HCT116 (cell line): ENCODE measurements around the gene LYSMD4. TPM values are rescaled to one million over a fixed set of nuclear protein-coding genes. Genes with fewer than 3 reads are reported as not detected.

Experiments
- ATAC-seq: fragments of 200-7000 bp; cut with Tn5 transposase; 2 replicates; pipeline ENCODE4 v1.9.1; 2020; ENCODE audit warnings: mild to moderate bottlenecking, moderate library complexity
- BruUV-seq: library from RNA; stranded (reverse); fragments of 400-500 nt; replicated peaks from 2 replicates; lab custom pipeline; 2021; lab: Mats Ljungman, UMichigan
- CTCF ChIA-PET: fragments of 300-600 bp; sonication (Branson Sonifier 250); formaldehyde crosslinking; loops from one replicate; lab custom pipeline; 2021; ENCODE audit warnings: antibody characterized with exemption; lab: Charles Lee
- POLR2A ChIA-PET: fragments of 300-600, 350-600 bp; sonication (Branson Sonifier 250); formaldehyde crosslinking; loops from one replicate; lab custom pipeline; 2021; ENCODE audit warnings: antibody characterized with exemption; lab: Charles Lee
- RAD21 ChIA-PET, 2 experiments: fragments of 300-600 bp; sonication (Branson Sonifier 250); formaldehyde crosslinking; loops; one replicate each; lab custom pipeline; 2023; ENCODE audit warnings: low total read pairs in 2 of 2; ENCODE audit not compliant: uncharacterized antibody in 2 of 2, unreplicated experiment in 2 of 2, low non-redundant PET in 1 of 2; lab: Charles Lee
- DNase-seq: peaks from one replicate; pipeline ENCODE4 v3.0.0-alpha.2; 2010; ENCODE audit warnings: low read depth, low spot score
- H2AFZ ChIP-seq: fragments of 200-600 bp; shearing (Covaris generic), sonication (generic); 2 replicates; pipeline ENCODE4 v1.6.1; 2017; ENCODE audit warnings: low read depth, mixed run types, mixed read lengths, antibody characterized with exemption, low read length; ENCODE audit not compliant: poor library complexity, severe bottlenecking
- H3K27ac ChIP-seq: 2 replicates; pipeline ENCODE4 v1.5.1; 2012; ENCODE audit warnings: low read depth, low read length
- H3K27me3 ChIP-seq: fragments of 200-600 bp; sonication (generic); 2 replicates; pipeline ENCODE4 v1.6.1; 2016; ENCODE audit warnings: mixed run types, low read length, mixed read lengths; ENCODE audit not compliant: insufficient read depth
- H3K36me3 ChIP-seq, 2 experiments: fragments of 200-500 bp in 1 of 2; fragments of 200-600 bp in 1 of 2; sonication (Bioruptor generic) in 1 of 2; sonication (generic) in 1 of 2; 2 replicates each; pipeline versions ENCODE4 v1.5.1 to v1.6.1; 2014 to 2016; ENCODE audit warnings: low read length in 2 of 2, inconsistent platforms in 1 of 2, mixed read lengths in 1 of 2, mixed run types in 1 of 2; ENCODE audit not compliant: insufficient read depth in 2 of 2, control insufficient read depth in 1 of 2
- H3K4me1 ChIP-seq, 2 experiments: fragments of 200-600 bp in 1 of 2; sonication (generic) in 1 of 2; 2 replicates each; pipeline versions ENCODE4 v1.5.1 to v1.6.1; 2012 to 2017; ENCODE audit warnings: low read length in 2 of 2, inconsistent platforms in 1 of 2, mild to moderate bottlenecking in 1 of 2, mixed read lengths in 1 of 2, mixed run types in 1 of 2, moderate library complexity in 1 of 2; ENCODE audit not compliant: insufficient read depth in 2 of 2, control insufficient read depth in 1 of 2
- H3K4me2 ChIP-seq: fragments of 200-600 bp; sonication (generic); 2 replicates; pipeline ENCODE4 v1.6.1; 2017; ENCODE audit warnings: mixed run types, low read length, mixed read lengths
- H3K4me3 ChIP-seq, 2 experiments: fragments of 200-600 bp in 1 of 2; sonication (generic) in 1 of 2; replicated peaks in 1 of 2; 2 replicates each; pipeline ENCODE4 v1.5.1; 2011 to 2016; ENCODE audit warnings: low read length in 2 of 2, control low read depth in 1 of 2, low read depth in 1 of 2, mild to moderate bottlenecking in 1 of 2, mixed read lengths in 1 of 2, mixed run types in 1 of 2
- H3K79me2 ChIP-seq: fragments of 200-600 bp; sonication (generic); 2 replicates; pipeline ENCODE4 v1.6.1; 2017; ENCODE audit warnings: mild to moderate bottlenecking, mixed run types, low read length, moderate library complexity, mixed read lengths; ENCODE audit not compliant: insufficient read depth
- H3K9ac ChIP-seq: fragments of 200-600 bp; sonication (generic); 2 replicates; pipeline ENCODE4 v1.6.1; 2016; ENCODE audit warnings: low read length, mixed read lengths
- H3K9me2 ChIP-seq: fragments of 200-600 bp; sonication (generic), shearing (Covaris generic); 2 replicates; pipeline ENCODE4 v1.6.1; 2017; ENCODE audit warnings: mixed run types, mild to moderate bottlenecking, moderate library complexity; ENCODE audit not compliant: insufficient read depth
- H3K9me3 ChIP-seq, 2 experiments: fragments of 200-500 bp in 1 of 2; fragments of 200-600 bp in 1 of 2; sonication (Bioruptor generic) in 1 of 2; sonication (generic) in 1 of 2; 2 replicates each; pipeline ENCODE4 v1.6.1; 2014 to 2017; ENCODE audit warnings: low read length in 2 of 2, mixed read lengths in 2 of 2, inconsistent platforms in 1 of 2, low read depth in 1 of 2, mild to moderate bottlenecking in 1 of 2, mixed run types in 1 of 2, moderate library complexity in 1 of 2; ENCODE audit not compliant: control insufficient read depth in 1 of 2, insufficient read depth in 1 of 2
- H4K20me1 ChIP-seq: fragments of 200-600 bp; sonication (generic), shearing (Covaris generic); 2 replicates; pipeline ENCODE4 v1.6.1; 2017; ENCODE audit warnings: mixed run types, mild to moderate bottlenecking, moderate library complexity; ENCODE audit not compliant: insufficient read depth
- CBX3 ChIP-seq: IDR thresholded peaks from 2 replicates; pipeline ENCODE4 v1.6.1; 2012; ENCODE audit warnings: low read depth
- CEBPB ChIP-seq: IDR thresholded peaks from 2 replicates; pipeline ENCODE4 v1.6.1; 2012; ENCODE audit warnings: low read depth
- EGR1 ChIP-seq: IDR thresholded peaks from 2 replicates; pipeline ENCODE4 v1.6.1; 2012; ENCODE audit warnings: low read depth
- EZH2 ChIP-seq: fragments of 200-600 bp; sonication (generic); IDR thresholded peaks from 2 replicates; pipeline ENCODE4 v1.6.1; 2017; ENCODE audit warnings: antibody characterized with exemption, mixed run types
- EZH2phosphoT487 ChIP-seq: fragments of 200-600 bp; IDR thresholded peaks from 2 replicates; pipeline ENCODE4 v1.6.1; 2018; ENCODE audit warnings: antibody characterized with exemption, borderline replicate concordance
- FOSL1 ChIP-seq: IDR thresholded peaks from 2 replicates; pipeline ENCODE4 v1.6.1; 2012; ENCODE audit warnings: low read depth
- JUND ChIP-seq: IDR thresholded peaks from 2 replicates; pipeline ENCODE4 v1.6.1; 2012
- MAX ChIP-seq: IDR thresholded peaks from 2 replicates; pipeline ENCODE4 v1.6.1; 2012
- POLR2A ChIP-seq: IDR thresholded peaks from 2 replicates; pipeline ENCODE4 v1.7.0; 2011; ENCODE audit warnings: borderline replicate concordance; ENCODE audit not compliant: insufficient read depth, insufficient read length; ENCODE audit errors: extremely low read depth
- RAD21 ChIP-seq: IDR thresholded peaks from 2 replicates; pipeline ENCODE4 v1.6.1; 2012; ENCODE audit warnings: low read depth, mild to moderate bottlenecking
- REST ChIP-seq: IDR thresholded peaks from 2 replicates; pipeline ENCODE4 v1.6.1; 2012; ENCODE audit warnings: low read depth
- SIN3A ChIP-seq: IDR thresholded peaks from 2 replicates; pipeline ENCODE4 v1.6.1; 2012; ENCODE audit warnings: low read depth
- SRF ChIP-seq: IDR thresholded peaks from 2 replicates; pipeline ENCODE4 v1.6.1; 2012; ENCODE audit warnings: low read depth
- TCF7L2 ChIP-seq: IDR thresholded peaks from 2 replicates; pipeline ENCODE4 v1.7.0; 2011; ENCODE audit warnings: borderline replicate concordance, inconsistent platforms; ENCODE audit not compliant: insufficient read depth, insufficient read length; ENCODE audit errors: extremely low read depth
- YY1 ChIP-seq: IDR thresholded peaks from 2 replicates; pipeline ENCODE4 v1.6.1; 2011; ENCODE audit warnings: low read length, low read depth, moderate library complexity, mild to moderate bottlenecking; ENCODE audit not compliant: insufficient replicate concordance; ENCODE audit errors: extremely low read depth
- ZBTB33 ChIP-seq: IDR thresholded peaks from 2 replicates; pipeline ENCODE4 v1.6.1; 2011; ENCODE audit warnings: mild to moderate bottlenecking, low read length, moderate library complexity; ENCODE audit not compliant: insufficient replicate concordance; ENCODE audit errors: extremely low read depth
- ZFX ChIP-seq: fragments of 450-650 bp; IDR thresholded peaks from 2 replicates; pipeline ENCODE4 v1.6.1; 2017
- intact Hi-C: fragments of 100-400 bp; cut with micrococcal nuclease; formaldehyde crosslinking; loops from 2 replicates; pipeline ENCODE4 v1.10.0; 2022
- total RNA-seq: library from RNA; stranded (reverse); gene quantifications from one replicate; pipeline ENCODE4 v1.2.1, GENCODE V29; 2021; ENCODE audit not compliant: unreplicated experiment

LYSMD4 gene
- total RNA-seq, 1 experiment from 2014 or later, result 8.6 TPM

GRCh38 chr15:99749386-99749785 lies 16.1 kb upstream of the LYSMD4 start:
- RAD21 ChIA-PET, result no interaction called here
- Histone ChIP-seq H3K9me3 (no peaks in the 10 kb centered on the region), H3K4me2 (no peak overlapping the region), H3K4me1 (no peaks in the 10 kb centered on the region), H3K27ac (no peak overlapping the region), H3K4me3 (no peak overlapping the region), H3K36me3 (no peaks in the 10 kb centered on the region), H2AFZ (no peak overlapping the region), H3K9ac (no peak overlapping the region), H3K9me2 (no peaks in the 10 kb centered on the region), H3K79me2 (no peaks in the 10 kb centered on the region), H4K20me1 (no peaks in the 10 kb centered on the region), H3K27me3 (no peaks in the 10 kb centered on the region)
- TF ChIP-seq JUND (no peak), ZFX (no peak), EZH2 (no peak), SRF (no peak), ZBTB33 (no peak), EGR1 (no peak), SIN3A (no peak), FOSL1 (no peak), REST (no peak), YY1 (no peak), POLR2A (no peak), TCF7L2 (no peak), CBX3 (no peak), RAD21 (no peak), CEBPB (no peak), MAX (no peak), EZH2phosphoT487 (no peak)
- BruUV-seq, result no TSS peak
- intact Hi-C loops, result no loop called here
- DNase-seq, result no peak
- POLR2A ChIA-PET, result no interaction called here
- no peak for ATAC-seq
- CTCF ChIA-PET, result no interaction called here
